ENCODE data around the gene THUMPD1.

Gene THUMPD1

DNA sequence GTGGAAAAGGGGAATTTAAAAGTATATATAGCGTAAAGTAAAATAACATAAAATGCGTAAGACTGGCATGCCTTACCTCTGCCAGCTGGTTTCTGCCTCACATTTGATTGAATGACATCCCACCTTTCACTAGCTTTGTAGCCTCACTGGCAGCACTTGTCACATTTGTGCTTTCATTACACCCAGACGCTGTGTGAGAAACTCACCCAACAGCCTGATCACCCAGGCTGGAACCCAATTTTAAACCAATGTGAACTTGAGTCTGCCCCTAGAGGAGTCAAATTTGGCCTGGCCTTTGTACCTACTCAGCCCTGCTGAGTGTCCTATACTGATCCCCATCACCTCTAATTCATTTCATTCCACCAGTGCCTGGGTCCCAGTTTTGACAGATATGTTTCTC lies 4.8 kb upstream of the THUMPD1 start:
- H3K27me3 ChIP-seq (ENCODE audit: control insufficient read depth, low read length): peaks cover 1% of the 10 kb centered on the region
- H3K27ac ChIP-seq (ENCODE audit: low read depth, low read length): no peak overlapping the region
- H3K9me2 ChIP-seq (replicated peaks; ENCODE audit: control insufficient read depth, low read length): no peaks in the 10 kb centered on the region
- peaks cover 9% of the 10 kb centered on the region for H3K9me3 ChIP-seq (ENCODE audit: control insufficient read depth, insufficient read depth, low read length)
- no peak overlapping the region for H3K4me3 ChIP-seq (ENCODE audit: low read length)
- peaks cover 2% of the 10 kb centered on the region for H3K79me2 ChIP-seq (ENCODE audit: control insufficient read depth, low read length)
- H4K20me1 ChIP-seq (ENCODE audit: control insufficient read depth, insufficient read depth, low read depth, low read length): no peaks in the 10 kb centered on the region
- TF ChIP-seq, protein P1, sequence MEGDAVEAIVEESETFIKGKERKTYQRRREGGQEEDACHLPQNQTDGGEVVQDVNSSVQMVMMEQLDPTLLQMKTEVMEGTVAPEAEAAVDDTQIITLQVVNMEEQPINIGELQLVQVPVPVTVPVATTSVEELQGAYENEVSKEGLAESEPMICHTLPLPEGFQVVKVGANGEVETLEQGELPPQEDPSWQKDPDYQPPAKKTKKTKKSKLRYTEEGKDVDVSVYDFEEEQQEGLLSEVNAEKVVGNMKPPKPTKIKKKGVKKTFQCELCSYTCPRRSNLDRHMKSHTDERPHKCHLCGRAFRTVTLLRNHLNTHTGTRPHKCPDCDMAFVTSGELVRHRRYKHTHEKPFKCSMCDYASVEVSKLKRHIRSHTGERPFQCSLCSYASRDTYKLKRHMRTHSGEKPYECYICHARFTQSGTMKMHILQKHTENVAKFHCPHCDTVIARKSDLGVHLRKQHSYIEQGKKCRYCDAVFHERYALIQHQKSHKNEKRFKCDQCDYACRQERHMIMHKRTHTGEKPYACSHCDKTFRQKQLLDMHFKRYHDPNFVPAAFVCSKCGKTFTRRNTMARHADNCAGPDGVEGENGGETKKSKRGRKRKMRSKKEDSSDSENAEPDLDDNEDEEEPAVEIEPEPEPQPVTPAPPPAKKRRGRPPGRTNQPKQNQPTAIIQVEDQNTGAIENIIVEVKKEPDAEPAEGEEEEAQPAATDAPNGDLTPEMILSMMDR (IDR thresholded peaks at IDR 0.05; ENCODE audit: low read depth, low read length, poor library complexity, severe bottlenecking): no peak
- TF ChIP-seq EZH2phosphoT487 (IDR thresholded peaks at IDR 0.05; ENCODE audit: borderline replicate concordance, low read length): no peak
- H3K4me2 ChIP-seq (ENCODE audit: low read length): no peak overlapping the region
- no peaks in the 10 kb centered on the region for H3K36me3 ChIP-seq (ENCODE audit: control insufficient read depth, low read length)
- H3K4me1 ChIP-seq (ENCODE audit: control insufficient read depth, low read length): peaks cover 4% of the 10 kb centered on the region; the same call in 1 of the 2 replicates
- no peaks in the 10 kb centered on the region for H3F3A ChIP-seq (ENCODE audit: control insufficient read depth, insufficient read depth)

DNA sequence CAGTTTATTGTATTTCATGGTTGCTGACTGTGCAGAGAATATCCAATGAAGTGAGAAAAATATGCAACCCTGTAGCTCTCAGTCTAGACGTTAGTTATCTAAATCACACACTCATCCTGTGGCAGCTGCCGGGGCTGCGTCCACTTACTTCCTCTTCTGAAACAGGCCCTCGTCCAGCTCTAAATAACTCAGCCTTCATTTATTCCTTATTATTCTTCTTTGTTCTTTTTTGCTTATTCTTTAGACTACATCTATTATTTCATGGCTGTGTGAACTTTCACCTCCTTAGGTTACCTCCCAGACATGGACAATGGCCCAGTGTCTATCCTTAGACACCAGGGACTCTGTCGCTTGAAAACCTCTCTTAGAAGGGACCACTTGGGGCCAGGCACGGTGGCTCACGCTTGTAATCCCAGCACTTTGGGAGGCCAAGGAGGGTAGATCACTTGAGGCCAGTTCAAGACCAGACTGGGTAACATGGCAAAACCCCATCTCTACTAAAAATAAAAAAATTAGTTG lies 3.4 kb upstream of the THUMPD1 start:
- Histone ChIP-seq H3K27ac (ENCODE audit: low read depth, low read length) (no peak overlapping the region), H3K4me2 (ENCODE audit: low read length) (no peak overlapping the region), H3F3A (ENCODE audit: control insufficient read depth, insufficient read depth) (no peaks in the 10 kb centered on the region; the same call in 1 of the 2 replicates), H4K20me1 (ENCODE audit: control insufficient read depth, insufficient read depth, low read depth, low read length) (peaks cover 8% of the 10 kb centered on the region), H3K79me2 (ENCODE audit: control insufficient read depth, low read length) (peaks cover 15% of the 10 kb centered on the region), H3K4me3 (ENCODE audit: low read length) (no peak overlapping the region), H3K27me3 (ENCODE audit: control insufficient read depth, low read length) (no peaks in the 10 kb centered on the region), H3K9me2 (replicated peaks; ENCODE audit: control insufficient read depth, low read length) (no peaks in the 10 kb centered on the region), H3K36me3 (ENCODE audit: control insufficient read depth, low read length) (peaks cover 2% of the 10 kb centered on the region), H3K9me3 (ENCODE audit: control insufficient read depth, insufficient read depth, low read length) (peaks cover 9% of the 10 kb centered on the region), H3K4me1 (ENCODE audit: control insufficient read depth, low read length) (peaks cover 12% of the 10 kb centered on the region)
- TF ChIP-seq, protein P1 (IDR thresholded peaks at IDR 0.05; ENCODE audit: low read depth, low read length, poor library complexity, severe bottlenecking): no peak
- TF ChIP-seq EZH2phosphoT487 (IDR thresholded peaks at IDR 0.05; ENCODE audit: borderline replicate concordance, low read length): no peak

DNA sequence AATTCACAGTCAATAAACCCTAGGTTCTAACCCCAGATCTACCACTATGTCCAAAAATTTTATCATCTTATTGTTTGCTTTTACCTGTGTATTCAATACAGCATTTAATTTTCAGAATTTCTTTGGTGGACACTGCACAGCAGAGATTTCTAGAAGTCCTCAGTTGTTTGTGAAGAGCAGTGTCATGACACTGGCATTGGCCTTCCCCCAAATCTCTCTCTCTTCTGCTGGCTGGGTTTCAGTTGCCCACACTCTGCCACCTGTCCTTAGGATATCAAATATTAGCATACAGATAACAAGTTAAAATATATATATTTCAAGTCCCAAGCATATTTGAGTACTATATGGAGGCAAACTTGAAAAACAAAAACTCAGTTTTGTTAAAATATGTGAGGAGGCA lies 2.0 kb upstream of the THUMPD1 start:
- H3F3A ChIP-seq (ENCODE audit: control insufficient read depth, insufficient read depth): no peaks in the 10 kb centered on the region; the same call in 1 of the 2 replicates
- peaks cover 15% of the 10 kb centered on the region for H3K4me1 ChIP-seq (ENCODE audit: control insufficient read depth, low read length)
- peaks cover 9% of the 10 kb centered on the region for H3K9me3 ChIP-seq (ENCODE audit: control insufficient read depth, insufficient read depth, low read length)
- no peak for TF ChIP-seq EZH2phosphoT487 (IDR thresholded peaks at IDR 0.05; ENCODE audit: borderline replicate concordance, low read length)
- TF ChIP-seq, protein P1 (IDR thresholded peaks at IDR 0.05; ENCODE audit: low read depth, low read length, poor library complexity, severe bottlenecking): no peak
- H3K4me2 ChIP-seq (ENCODE audit: low read length): no peak overlapping the region
- no peaks in the 10 kb centered on the region for H3K27me3 ChIP-seq (ENCODE audit: control insufficient read depth, low read length)
- no peak overlapping the region for H3K27ac ChIP-seq (ENCODE audit: low read depth, low read length)
- no peak overlapping the region for H3K4me3 ChIP-seq (ENCODE audit: low read length)
- peaks cover 29% of the 10 kb centered on the region for H3K79me2 ChIP-seq (ENCODE audit: control insufficient read depth, low read length)
- H3K36me3 ChIP-seq (ENCODE audit: control insufficient read depth, low read length): peaks cover 15% of the 10 kb centered on the region
- peaks cover 12% of the 10 kb centered on the region for H4K20me1 ChIP-seq (ENCODE audit: control insufficient read depth, insufficient read depth, low read depth, low read length)
- H3K9me2 ChIP-seq (replicated peaks; ENCODE audit: control insufficient read depth, low read length): no peaks in the 10 kb centered on the region
